ENCODE measurements around the gene UBQLN2.
"Not testable (repeated sequence)": the region's sequence is repeated elsewhere in the genome, so short reads cannot be mapped to it uniquely, and the experiment has no call there.

Gene UBQLN2

DNA sequence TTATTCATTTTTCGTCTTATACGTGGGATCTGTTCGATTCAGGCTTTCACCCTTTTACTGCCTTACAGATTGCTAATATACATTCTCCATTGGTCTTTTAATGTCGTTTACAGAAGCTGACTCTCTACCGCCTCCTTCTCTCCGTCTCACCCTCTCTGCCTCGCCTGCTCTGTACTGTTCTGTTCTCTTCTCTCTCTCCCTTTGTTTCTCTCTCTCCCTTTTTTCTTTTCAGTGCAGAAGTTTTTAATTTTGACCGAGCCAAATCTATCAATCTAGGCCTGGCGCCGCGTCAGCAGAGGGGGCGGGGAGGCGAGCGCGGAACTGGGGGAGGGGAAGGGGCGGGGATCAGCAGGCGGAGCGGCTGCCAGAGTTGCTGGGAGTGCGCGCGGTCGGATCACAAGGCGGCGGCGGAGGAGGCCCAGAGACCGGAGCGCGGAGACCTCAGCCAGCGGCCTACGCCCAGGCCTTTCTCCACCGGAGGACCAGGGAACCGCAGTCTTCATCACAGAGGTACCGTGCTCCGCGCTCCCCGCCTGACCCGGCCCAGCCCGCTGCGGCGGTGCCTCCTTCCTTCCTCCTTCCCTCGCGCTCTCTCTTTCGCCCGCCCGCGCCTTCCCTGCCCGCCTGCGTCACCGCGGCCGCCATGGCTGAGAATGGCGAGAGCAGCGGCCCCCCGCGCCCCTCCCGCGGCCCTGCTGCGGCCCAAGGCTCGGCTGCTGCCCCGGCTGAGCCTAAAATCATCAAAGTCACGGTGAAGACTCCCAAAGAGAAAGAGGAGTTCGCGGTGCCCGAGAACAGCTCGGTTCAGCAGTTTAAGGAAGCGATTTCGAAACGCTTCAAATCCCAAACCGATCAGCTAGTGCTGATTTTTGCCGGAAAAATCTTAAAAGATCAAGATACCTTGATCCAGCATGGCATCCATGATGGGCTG lies at the start of gene UBQLN2:
UBQLN2 (plus strand) TSS at position 397 of the 931 bp plus-strand sequence; CDS start at position 644, 247 bp downstream.
- DNase-seq (ENCODE audit: low spot score) = peak; percentile 89

GRCh38 chrX:56519642-56520041 lies 43.8 kb upstream of the UBQLN2 start:
- DNase-seq (ENCODE audit: low spot score) = no peak

DNA sequence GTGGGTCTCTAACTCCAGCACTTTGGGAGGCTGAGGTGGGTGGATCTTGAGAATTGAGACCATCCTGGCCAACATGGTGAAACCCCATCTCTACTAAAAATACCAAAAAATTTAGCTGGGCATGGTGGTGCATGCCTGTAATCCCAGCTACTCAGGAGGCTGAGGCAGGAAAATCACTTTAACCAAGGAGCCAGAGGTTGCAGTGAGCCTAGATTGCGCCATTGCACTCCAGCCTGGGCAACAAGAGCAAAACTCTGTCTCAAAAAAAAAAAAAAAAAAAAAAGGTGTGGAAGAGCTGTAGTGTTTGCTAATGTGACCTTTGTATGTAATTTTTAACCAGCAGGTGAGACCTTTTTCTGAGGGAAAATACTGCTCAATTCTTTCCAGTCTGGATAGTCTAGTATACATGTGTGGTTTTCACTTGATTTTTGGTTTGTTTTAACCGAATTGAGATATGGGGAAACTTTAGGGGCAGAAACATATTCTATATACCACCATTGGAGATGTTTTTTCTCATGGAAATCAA lies 33.9 kb upstream of the UBQLN2 start:
- not testable (repeated sequence) for DNase-seq (ENCODE audit: low spot score)

GRCh38 chrX:56530011-56530410 lies 33.4 kb upstream of the UBQLN2 start:
- DNase-seq (ENCODE audit: low spot score) = no peak

GRCh38 chrX:56550667-56551066 lies 12.8 kb upstream of the UBQLN2 start:
- DNase-seq (ENCODE audit: low spot score) = no peak

GRCh38 chrX:56554870-56555269 lies 8.6 kb upstream of the UBQLN2 start:
- no peak for DNase-seq (ENCODE audit: low spot score)

DNA sequence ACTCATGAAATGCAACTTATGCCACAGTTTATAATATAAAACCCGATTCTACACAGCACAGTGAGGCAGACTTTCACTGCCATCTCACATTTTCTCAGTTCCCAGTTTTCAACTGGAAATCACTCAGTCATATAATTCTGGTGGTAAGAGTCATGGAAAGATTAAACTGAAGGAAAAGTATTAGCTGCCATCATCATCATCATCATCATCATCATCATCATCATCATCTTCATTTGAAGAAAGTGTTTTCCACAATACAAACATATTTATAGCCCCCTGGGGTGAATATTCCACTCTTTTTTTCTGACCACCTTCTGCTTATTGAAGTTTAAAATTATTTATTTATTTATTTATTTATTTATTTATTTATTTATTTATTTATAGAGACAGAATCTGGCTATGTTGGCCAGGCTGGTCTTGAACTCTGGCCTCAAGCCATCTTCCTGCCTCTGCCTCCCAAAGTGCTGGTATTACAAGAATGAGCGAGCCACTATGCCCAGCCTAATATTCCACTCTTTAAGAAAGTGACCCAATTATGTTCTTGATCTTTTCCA lies 6.0 kb upstream of the UBQLN2 start:
- DNase-seq (ENCODE audit: low spot score) = no peak

DNA sequence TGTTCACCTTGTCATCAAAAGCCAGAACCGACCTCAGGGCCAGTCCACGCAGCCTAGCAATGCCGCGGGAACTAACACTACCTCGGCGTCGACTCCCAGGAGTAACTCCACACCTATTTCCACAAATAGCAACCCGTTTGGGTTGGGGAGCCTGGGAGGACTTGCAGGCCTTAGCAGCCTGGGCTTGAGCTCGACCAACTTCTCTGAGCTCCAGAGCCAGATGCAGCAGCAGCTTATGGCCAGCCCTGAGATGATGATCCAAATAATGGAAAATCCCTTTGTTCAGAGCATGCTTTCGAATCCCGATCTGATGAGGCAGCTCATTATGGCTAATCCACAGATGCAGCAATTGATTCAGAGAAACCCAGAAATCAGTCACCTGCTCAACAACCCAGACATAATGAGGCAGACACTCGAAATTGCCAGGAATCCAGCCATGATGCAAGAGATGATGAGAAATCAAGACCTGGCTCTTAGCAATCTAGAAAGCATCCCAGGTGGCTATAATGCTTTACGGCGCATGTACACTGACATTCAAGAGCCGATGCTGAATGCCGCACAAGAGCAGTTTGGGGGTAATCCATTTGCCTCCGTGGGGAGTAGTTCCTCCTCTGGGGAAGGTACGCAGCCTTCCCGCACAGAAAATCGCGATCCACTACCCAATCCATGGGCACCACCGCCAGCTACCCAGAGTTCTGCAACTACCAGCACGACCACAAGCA lies 898 bp downstream of the UBQLN2 start:
- peak; percentile 63 for DNase-seq (ENCODE audit: low spot score)

GRCh38 chrX:56564921-56565840 lies 1.8 kb downstream of the UBQLN2 start:
- DNase-seq (ENCODE audit: low spot score) = no peak

DNA sequence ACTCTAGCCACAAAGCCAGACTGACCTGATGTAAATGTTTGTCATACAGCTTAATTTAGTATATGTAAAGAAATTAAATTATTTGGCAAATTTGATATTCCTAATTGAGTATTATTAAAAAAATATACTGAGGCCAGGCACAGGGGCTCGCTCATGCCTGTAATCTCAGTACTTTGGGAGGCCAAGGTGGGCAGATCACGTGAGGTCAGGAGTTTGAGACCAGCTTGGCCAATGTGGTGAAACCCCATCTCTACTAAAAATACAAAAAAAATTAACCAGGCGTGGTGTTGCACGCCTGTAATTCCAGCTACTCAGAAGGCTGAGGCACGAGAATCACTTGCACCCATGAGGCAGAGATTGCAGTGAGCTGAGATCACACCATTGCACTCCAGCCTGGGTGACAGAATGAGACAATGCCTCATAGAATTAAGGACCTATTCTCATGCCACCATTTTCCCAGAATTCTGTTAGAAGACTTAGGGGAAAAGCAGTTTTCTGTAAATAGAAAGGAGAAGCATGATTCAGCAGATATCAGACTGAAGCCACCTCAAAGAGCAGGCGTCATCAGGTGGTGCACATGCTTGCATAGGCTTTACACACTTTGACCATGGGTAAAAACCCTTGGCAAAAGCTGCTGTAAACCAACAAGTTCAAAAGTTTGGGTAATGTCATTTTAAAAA lies 6.1 kb downstream of the UBQLN2 start:
- DNase-seq (ENCODE audit: low spot score) = no peak

GRCh38 chrX:56572975-56573374 lies 9.5 kb downstream of the UBQLN2 start:
- no peak for DNase-seq (ENCODE audit: low spot score)

DNA sequence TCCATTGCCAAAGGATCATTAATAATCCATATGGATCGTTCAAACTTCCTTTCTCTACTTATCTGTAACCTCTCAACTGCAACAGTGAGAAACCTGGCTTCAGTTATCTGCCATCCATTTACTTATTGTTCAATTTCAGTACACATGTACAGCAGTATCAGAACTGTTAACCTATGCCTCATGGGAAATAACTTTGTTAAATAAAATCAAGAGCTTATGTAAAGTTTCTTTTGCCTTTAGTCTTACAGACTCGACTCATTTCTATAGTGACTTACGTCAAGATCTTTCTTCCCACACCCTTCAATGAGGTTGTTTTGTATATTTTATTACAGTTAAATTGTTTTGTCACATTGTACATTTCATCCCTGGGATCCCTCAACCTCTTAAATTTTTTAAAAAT lies 11.4 kb downstream of the UBQLN2 start:
- no peak for DNase-seq (ENCODE audit: low spot score)

DNA sequence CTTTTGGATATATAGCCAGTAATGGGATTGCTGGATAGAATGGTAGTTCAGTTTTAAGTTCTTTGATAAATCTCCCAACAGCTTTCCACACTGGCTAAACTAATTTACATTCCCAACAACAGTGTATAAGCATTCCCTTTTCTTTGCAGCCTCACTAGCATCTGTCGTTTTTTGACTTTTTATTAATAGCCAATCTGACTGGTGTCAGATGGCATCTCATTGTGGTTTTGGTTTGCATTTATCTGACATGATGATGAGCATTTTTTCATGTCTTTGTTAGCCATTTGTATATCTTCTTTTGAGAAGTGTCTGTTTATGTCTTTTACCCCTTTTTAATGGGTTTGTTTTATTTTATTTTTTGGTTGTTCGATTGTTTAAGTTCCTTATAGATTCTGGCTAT lies 13.3 kb downstream of the UBQLN2 start:
- DNase-seq (ENCODE audit: low spot score) = no peak

GRCh38 chrX:56588397-56589188 lies 25.2 kb downstream of the UBQLN2 start:
- DNase-seq (ENCODE audit: low spot score) = no peak

DNA sequence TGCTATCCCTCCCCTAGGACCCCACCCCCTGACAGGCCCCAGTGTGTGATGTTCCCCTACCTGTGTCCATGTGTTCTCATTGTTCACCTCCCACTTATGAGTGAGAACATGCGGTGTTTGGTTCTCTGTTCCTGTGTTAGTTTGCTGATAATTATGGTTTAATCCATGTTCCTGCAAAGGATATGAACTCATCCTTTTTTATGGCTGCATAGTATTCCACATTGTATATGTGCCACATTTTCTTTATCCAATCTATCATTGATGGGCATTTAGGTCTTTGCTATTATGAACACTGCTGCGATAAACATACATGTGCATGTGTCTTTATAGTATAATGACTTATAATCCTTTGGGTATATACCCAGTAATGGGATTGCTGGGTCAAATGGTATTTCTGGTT lies 28.4 kb downstream of the UBQLN2 start:
- DNase-seq (ENCODE audit: low spot score) = not testable (repeated sequence)

- DNase-seq (ENCODE audit: low spot score) = no peak
These were observed 36.7 kb downstream of the UBQLN2 start for GRCh38 chrX:56600141-56600540.

- DNase-seq (ENCODE audit: low spot score) = no peak
These were observed 37.6 kb downstream of the UBQLN2 start for GRCh38 chrX:56600987-56601386.

DNA sequence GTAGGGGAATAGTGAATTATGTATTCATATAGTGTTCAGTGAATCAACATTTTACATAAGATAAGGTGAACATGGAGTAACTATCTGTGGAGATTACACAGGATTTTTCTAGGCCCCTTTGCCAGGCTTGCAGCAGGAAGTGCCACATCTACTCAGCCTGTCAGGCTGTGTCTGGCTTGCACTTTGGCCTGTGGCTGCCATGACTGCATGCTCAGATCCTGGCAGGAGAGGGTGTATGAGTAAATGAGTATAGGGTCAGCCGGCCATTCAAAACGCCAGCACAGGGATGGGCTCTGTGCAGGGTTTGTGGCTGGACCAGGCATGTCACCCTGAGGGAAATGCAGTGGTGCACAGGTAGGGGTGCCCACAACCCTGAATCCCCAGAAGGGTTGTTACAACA lies 51.9 kb downstream of the UBQLN2 start:
- no peak for DNase-seq (ENCODE audit: low spot score)
